ENCODE results near the gene CIDEC.

CIDEC gene

DNA sequence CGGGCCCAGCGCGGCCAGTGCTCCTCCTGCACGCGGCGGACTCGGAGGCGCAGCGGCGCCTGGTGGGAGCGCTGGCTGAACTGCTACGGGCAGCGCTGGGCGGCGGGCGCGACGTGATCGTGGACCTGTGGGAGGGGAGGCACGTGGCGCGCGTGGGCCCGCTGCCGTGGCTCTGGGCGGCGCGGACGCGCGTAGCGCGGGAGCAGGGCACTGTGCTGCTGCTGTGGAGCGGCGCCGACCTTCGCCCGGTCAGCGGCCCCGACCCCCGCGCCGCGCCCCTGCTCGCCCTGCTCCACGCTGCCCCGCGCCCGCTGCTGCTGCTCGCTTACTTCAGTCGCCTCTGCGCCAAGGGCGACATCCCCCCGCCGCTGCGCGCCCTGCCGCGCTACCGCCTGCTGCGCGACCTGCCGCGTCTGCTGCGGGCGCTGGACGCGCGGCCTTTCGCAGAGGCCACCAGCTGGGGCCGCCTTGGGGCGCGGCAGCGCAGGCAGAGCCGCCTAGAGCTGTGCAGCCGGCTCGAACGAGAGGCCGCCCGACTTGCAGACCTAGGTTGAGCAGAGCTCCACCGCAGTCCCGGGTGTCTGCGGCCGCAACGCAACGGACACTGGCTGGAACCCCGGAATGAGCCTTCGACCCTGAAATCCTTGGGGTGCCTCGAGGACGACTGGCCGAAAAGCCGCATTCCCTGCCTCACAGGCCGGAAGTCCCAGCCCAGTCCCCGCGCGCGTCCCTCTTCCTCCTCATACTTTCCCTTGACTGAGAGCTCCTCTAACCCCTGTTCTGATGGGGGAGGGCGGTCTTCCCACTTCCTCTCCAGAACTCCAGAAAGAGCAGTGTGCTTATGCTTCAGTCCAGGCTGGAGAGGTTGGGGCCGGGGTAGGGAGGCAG is 35.4 kb upstream of the CIDEC start:
- in situ Hi-C loops (cut with MboI; ENCODE audit: low pct_unique_long_range_greater_than_20kb, low sequenced_read_pairs, unreplicated experiment): no loop called here
- peak; percentile 38 for TF ChIP-seq CTCF (IDR thresholded peaks at IDR 0.05; ENCODE audit: extremely low read depth, insufficient read depth, missing control alignments)
- DNase-seq (ENCODE audit: low spot score): peak; percentile 50

DNA sequence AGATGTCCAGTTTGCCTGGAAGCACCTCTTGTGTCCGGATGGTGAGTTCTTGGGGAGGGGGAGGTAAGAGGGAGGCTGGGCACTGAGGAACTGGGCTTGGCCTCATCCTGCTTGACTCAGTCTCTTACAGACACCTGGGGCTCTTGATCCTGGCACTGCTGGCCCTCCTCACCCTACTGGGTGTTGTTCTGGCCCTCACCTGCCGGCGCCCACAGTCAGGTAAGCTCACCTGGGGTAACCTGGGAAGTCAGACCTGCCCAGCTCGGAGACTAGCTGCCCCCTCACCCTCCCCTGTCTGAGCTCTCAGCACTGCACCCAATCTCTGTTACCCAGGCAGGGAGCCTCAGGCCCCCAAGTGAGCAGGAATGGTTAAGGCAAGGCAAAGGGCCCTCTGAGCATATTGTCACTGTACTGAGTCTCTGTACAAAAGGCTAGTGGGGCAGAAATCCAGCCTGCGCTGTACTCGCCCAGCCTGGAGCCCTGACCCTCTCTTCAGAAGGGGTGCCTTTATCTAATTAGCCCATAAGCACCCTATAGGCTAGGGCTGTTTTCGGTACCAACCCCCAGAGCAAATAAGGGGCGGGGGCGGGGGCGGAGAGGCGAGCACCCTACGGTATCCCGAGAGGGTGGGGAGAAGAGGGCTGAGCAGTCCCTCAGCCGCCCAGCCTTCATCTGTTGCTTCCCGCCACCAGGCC is 34.7 kb upstream of the CIDEC start:
- DNase-seq (ENCODE audit: low spot score): peak; percentile 49
- TF ChIP-seq CTCF (IDR thresholded peaks at IDR 0.05; ENCODE audit: extremely low read depth, insufficient read depth, missing control alignments): no peak
- in situ Hi-C loops (cut with MboI; ENCODE audit: low pct_unique_long_range_greater_than_20kb, low sequenced_read_pairs, unreplicated experiment): no loop called here

DNA sequence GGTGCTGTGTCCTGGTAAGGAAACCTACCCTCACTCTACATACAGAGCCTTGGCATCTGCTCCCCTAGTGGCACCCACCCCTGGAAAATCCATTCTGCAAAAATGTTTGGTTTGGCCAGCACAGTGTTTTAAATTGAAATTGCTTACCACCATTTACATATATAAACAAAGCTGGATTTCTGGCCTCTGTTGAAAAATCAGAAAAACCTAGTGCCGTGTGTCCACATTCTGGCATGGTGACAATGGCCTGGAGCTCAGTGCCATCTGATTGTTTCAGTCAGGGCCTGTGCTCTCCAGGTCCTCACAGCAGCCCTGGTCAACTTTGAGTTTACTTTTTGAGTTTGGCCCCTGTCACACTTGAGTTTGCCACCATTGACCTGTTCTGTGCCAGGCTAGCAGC is 34.0 kb upstream of the CIDEC start:
- in situ Hi-C loops (cut with MboI; ENCODE audit: low pct_unique_long_range_greater_than_20kb, low sequenced_read_pairs, unreplicated experiment): no loop called here
- no peak for TF ChIP-seq CTCF (IDR thresholded peaks at IDR 0.05; ENCODE audit: extremely low read depth, insufficient read depth, missing control alignments)

GRCh38 chr3:9913601-9914000 is 33.5 kb upstream of the CIDEC start:
- no peak for DNase-seq (ENCODE audit: low spot score)
- in situ Hi-C loops (cut with MboI; ENCODE audit: low pct_unique_long_range_greater_than_20kb, low sequenced_read_pairs, unreplicated experiment): no loop called here
- TF ChIP-seq CTCF (IDR thresholded peaks at IDR 0.05; ENCODE audit: extremely low read depth, insufficient read depth, missing control alignments): no peak

More for the DNA sequence above, 34.0 kb upstream of the CIDEC start:
- DNase-seq (ENCODE audit: low spot score): no peak

- in situ Hi-C loops (cut with MboI; ENCODE audit: low pct_unique_long_range_greater_than_20kb, low sequenced_read_pairs, unreplicated experiment): no loop called here
- TF ChIP-seq CTCF (IDR thresholded peaks at IDR 0.05; ENCODE audit: extremely low read depth, insufficient read depth, missing control alignments): no peak
- DNase-seq (ENCODE audit: low spot score): no peak
Observed at GRCh38 chr3:9912294-9912935, 32.4 kb upstream of the CIDEC start.

- in situ Hi-C loops (cut with MboI; ENCODE audit: low pct_unique_long_range_greater_than_20kb, low sequenced_read_pairs, unreplicated experiment): no loop called here
Observed at GRCh38 chr3:9911863-9912262, 31.8 kb upstream of the CIDEC start.

More at GRCh38 chr3:9911863-9912262, 31.8 kb upstream of the CIDEC start:
- no peak for DNase-seq (ENCODE audit: low spot score)
- TF ChIP-seq CTCF (IDR thresholded peaks at IDR 0.05; ENCODE audit: extremely low read depth, insufficient read depth, missing control alignments): no peak

Data from GM13977 (cell line).